HepG2 (cell line): ENCODE data around the gene KLHL7. TPM values are rescaled to one million over a fixed set of nuclear protein-coding genes. Genes with fewer than 3 reads are reported as not detected.
A peak's percentile ranks its signal among the peaks of the same experiment; 100 is the strongest.

Experiments
- CBX2 ChIP-seq, 2 experiments: fragments of 200-600 bp in 1 of 2; sonication (generic); formaldehyde crosslinking in 1 of 2; IDR thresholded peaks; 2 replicates each; pipeline versions ENCODE4 v1.7.0 to v1.8.1; 2018 to 2022; ENCODE audit warnings: low read depth in 2 of 2, low read length in 1 of 2, mild to moderate bottlenecking in 1 of 2, missing genetic modification reagents in 1 of 2
- HMG20A ChIP-seq: IDR thresholded peaks from 2 replicates; pipeline ENCODE4 v1.6.1; 2016; ENCODE audit warnings: borderline replicate concordance
- IKZF1 ChIP-seq: fragments of 450-650 bp; IDR thresholded peaks from 2 replicates; pipeline ENCODE4 v1.7.1; 2016
- KDM1A ChIP-seq: IDR thresholded peaks from 2 replicates; pipeline ENCODE4 v1.6.1; 2016; ENCODE audit warnings: missing compliant biosample characterization
- MED13 ChIP-seq: sonication (generic); formaldehyde crosslinking; IDR thresholded peaks from 2 replicates; pipeline ENCODE4 v1.5.0; 2020; ENCODE audit warnings: missing genetic modification reagents
- NR2F2 ChIP-seq: IDR thresholded peaks from 2 replicates; pipeline ENCODE4 v1.6.1; 2012; ENCODE audit warnings: low read depth, inconsistent platforms, borderline replicate concordance
- REPIN1 ChIP-seq: sonication (generic); formaldehyde crosslinking; IDR thresholded peaks from 2 replicates; pipeline ENCODE4 v1.8.0; 2022; ENCODE audit warnings: missing genetic modification reagents, low read depth, mild to moderate bottlenecking, borderline replicate concordance
- SOX6 ChIP-seq, 2 experiments: fragments of 450-650 bp in 1 of 2; sonication (generic) in 1 of 2; formaldehyde crosslinking in 1 of 2; IDR thresholded peaks; 2 replicates each; pipeline versions ENCODE4 v1.4.0 to v1.6.1; 2017 to 2020; ENCODE audit warnings: antibody characterized with exemption in 1 of 2, mild to moderate bottlenecking in 1 of 2, missing genetic modification reagents in 1 of 2
- TCF12 ChIP-seq, 2 experiments: fragments of 450-650 bp in 1 of 2; sonication (generic) in 1 of 2; formaldehyde crosslinking in 1 of 2; IDR thresholded peaks; 2 replicates each; pipeline versions ENCODE4 v1.6.1 to v1.8.0; 2017 to 2022; ENCODE audit warnings: antibody characterized with exemption in 1 of 2, mild to moderate bottlenecking in 1 of 2, missing genetic modification reagents in 1 of 2, moderate library complexity in 1 of 2
- ZBTB3 ChIP-seq: sonication (generic); formaldehyde crosslinking; IDR thresholded peaks from 2 replicates; pipeline ENCODE4 v1.4.0; 2020; ENCODE audit warnings: low read depth, mild to moderate bottlenecking, moderate library complexity, missing genetic modification reagents, borderline replicate concordance
- ZNF234 ChIP-seq: sonication (generic); formaldehyde crosslinking; conservative IDR thresholded peaks from 2 replicates; pipeline ENCODE4 v1.5.1; 2020; ENCODE audit warnings: mild to moderate bottlenecking, missing genetic modification reagents
- ZNF33A ChIP-seq: sonication (generic); formaldehyde crosslinking; IDR thresholded peaks from 2 replicates; pipeline ENCODE4 v1.5.1; 2020; ENCODE audit warnings: missing genetic modification reagents, mild to moderate bottlenecking, moderate library complexity, borderline replicate concordance
- ZNF572 ChIP-seq: sonication (generic); formaldehyde crosslinking; IDR thresholded peaks from 2 replicates; pipeline ENCODE4 v1.5.1; 2020; ENCODE audit warnings: mild to moderate bottlenecking, missing genetic modification reagents
- ZNF777 ChIP-seq: sonication (generic); formaldehyde crosslinking; IDR thresholded peaks from 2 replicates; pipeline ENCODE4 v1.4.0; 2020; ENCODE audit warnings: missing genetic modification reagents
- ZZZ3 ChIP-seq: sonication (generic); formaldehyde crosslinking; IDR thresholded peaks from 2 replicates; pipeline ENCODE4 v1.4.0; 2020; ENCODE audit warnings: missing genetic modification reagents, mild to moderate bottlenecking, borderline replicate concordance
- polyA plus RNA-seq, 8 experiments: library from polyadenylated mRNA; depleted of rRNA in 3 of 8; stranded (reverse) in 7 of 8; unstranded in 1 of 8; fragments of >200 nt; fragmentation: Illumina TruSeq in 4 of 8; extraction: Trizol in 4 of 8; gene quantifications; 2 replicates each; pipeline versions ENCODE4 v1.2.1 to v1.2.3, GENCODE V29; 2011 to 2016; ENCODE audit warnings: low read depth in 4 of 8, missing spikeins in 1 of 8, mixed read lengths in 1 of 8; ENCODE audit not compliant: insufficient read depth in 1 of 8
- total RNA-seq, 5 experiments: library from RNA; depleted of rRNA; stranded (reverse); fragments of >200 nt; fragmentation: Illumina TruSeq; extraction: Trizol; gene quantifications; 2 replicates each; pipeline ENCODE4 v1.2.3, GENCODE V29; 2016; ENCODE audit warnings: low read depth in 1 of 5
- TF ChIP-seq, protein P1 (sequence below): sonication (generic); formaldehyde crosslinking; IDR thresholded peaks from 2 replicates; pipeline ENCODE4 v1.4.0; 2020; ENCODE audit warnings: missing genetic modification reagents
- TF ChIP-seq, protein P2 (sequence below): sonication (generic); formaldehyde crosslinking; IDR thresholded peaks from 2 replicates; pipeline ENCODE4 v1.9.0; 2022; ENCODE audit warnings: low read depth, missing genetic modification reagents
- TF ChIP-seq, protein P3 (sequence below): sonication (generic); formaldehyde crosslinking; IDR thresholded peaks from 2 replicates; pipeline ENCODE4 v1.9.0; 2021; ENCODE audit warnings: mild to moderate bottlenecking, missing genetic modification reagents

Gene KLHL7
- total and polyA plus RNA-seq, 2 of the 13 experiments (the other 11 are each of a cell fraction or from before 2014, with no cell fraction given): 16.2 to 34.4 TPM

DNA sequence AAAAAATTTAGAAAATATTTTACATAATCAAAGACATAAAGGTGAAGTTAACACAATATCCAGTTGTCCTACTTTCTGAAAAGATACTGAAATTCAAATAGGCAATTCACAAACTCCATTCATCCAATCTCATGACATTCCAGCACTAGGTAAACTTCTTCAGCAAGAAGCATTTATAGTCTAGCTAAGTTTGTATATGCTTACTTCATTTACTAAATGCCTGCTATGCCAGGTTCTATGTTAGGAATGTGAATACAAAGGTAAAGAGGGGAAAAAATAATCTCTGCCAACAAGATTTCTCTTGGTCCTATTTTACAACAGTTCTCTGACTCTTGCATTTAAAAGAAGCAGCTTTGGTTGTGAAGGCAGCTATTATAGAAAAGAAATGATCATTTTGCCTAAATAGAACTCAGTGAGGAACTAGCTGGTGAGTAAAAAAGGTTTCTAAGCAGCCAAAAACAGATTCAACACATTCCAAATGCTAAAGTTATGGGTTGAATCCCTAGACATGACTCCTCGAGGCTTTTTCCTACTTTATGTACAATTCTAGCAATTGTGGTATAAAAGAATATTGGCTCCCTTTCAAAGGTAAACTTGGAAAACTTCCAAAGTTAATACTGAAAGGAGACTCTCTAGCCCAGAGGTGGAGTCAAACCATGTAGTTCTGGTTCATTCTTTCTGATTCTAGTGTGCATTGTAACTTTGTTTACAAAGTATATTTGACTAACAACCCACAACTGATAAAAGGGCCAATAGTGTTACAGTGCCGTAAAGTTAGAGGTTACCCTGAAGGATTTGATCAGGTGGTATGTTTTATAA lies 30.9 kb upstream of the KLHL7 start (continued):
- TF ChIP-seq ZNF572 (no peak), ZNF234 (CRISPR knock-in tag) (no peak), ZZZ3 (CRISPR knock-in tag) (no peak), KDM1A (CRISPR knock-in tag) (no peak), HMG20A (CRISPR knock-in tag) (peak; percentile 63; the same call in 1 of the 2 replicates), IKZF1 (no peak), NR2F2 (peak; percentile 68), MED13 (CRISPR knock-in tag) (no peak), TCF12 (IDR thresholded peaks at IDR 0.05) (no peak), TCF12 (CRISPR knock-in tag; IDR thresholded peaks at IDR 0.05) (no peak), ZNF777 (CRISPR knock-in tag) (no peak), REPIN1 (CRISPR knock-in tag) (no peak), ZBTB3 (CRISPR knock-in tag) (no peak), SOX6 (IDR thresholded peaks at IDR 0.05) (no peak), SOX6 (CRISPR knock-in tag; IDR thresholded peaks at IDR 0.05) (peak; percentile 65; the same call in 1 of the 2 replicates), CBX2 (IDR thresholded peaks at IDR 0.05; ENCODE audit: low read depth, low read length) (no peak), CBX2 (CRISPR knock-in tag; IDR thresholded peaks at IDR 0.05; ENCODE audit: low read depth) (no peak), ZNF33A (CRISPR knock-in tag) (no peak)
- TF ChIP-seq, protein P1, sequence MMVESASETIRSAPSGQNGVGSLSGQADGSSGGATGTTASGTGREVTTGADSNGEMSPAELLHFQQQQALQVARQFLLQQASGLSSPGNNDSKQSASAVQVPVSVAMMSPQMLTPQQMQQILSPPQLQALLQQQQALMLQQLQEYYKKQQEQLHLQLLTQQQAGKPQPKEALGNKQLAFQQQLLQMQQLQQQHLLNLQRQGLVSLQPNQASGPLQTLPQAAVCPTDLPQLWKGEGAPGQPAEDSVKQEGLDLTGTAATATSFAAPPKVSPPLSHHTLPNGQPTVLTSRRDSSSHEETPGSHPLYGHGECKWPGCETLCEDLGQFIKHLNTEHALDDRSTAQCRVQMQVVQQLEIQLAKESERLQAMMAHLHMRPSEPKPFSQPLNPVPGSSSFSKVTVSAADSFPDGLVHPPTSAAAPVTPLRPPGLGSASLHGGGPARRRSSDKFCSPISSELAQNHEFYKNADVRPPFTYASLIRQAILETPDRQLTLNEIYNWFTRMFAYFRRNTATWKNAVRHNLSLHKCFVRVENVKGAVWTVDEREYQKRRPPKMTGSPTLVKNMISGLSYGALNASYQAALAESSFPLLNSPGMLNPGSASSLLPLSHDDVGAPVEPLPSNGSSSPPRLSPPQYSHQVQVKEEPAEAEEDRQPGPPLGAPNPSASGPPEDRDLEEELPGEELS (CRISPR knock-in tag): 0 out of 2 replicates have a peak, but pooled peaks have one; percentile 29
- TF ChIP-seq, protein P2, sequence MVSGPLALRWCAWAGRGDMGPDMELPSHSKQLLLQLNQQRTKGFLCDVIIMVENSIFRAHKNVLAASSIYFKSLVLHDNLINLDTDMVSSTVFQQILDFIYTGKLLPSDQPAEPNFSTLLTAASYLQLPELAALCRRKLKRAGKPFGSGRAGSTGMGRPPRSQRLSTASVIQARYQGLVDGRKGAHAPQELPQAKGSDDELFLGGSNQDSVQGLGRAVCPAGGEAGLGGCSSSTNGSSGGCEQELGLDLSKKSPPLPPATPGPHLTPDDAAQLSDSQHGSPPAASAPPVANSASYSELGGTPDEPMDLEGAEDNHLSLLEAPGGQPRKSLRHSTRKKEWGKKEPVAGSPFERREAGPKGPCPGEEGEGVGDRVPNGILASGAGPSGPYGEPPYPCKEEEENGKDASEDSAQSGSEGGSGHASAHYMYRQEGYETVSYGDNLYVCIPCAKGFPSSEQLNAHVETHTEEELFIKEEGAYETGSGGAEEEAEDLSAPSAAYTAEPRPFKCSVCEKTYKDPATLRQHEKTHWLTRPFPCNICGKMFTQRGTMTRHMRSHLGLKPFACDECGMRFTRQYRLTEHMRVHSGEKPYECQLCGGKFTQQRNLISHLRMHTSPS (CRISPR knock-in tag): no peak
- TF ChIP-seq, protein P3, sequence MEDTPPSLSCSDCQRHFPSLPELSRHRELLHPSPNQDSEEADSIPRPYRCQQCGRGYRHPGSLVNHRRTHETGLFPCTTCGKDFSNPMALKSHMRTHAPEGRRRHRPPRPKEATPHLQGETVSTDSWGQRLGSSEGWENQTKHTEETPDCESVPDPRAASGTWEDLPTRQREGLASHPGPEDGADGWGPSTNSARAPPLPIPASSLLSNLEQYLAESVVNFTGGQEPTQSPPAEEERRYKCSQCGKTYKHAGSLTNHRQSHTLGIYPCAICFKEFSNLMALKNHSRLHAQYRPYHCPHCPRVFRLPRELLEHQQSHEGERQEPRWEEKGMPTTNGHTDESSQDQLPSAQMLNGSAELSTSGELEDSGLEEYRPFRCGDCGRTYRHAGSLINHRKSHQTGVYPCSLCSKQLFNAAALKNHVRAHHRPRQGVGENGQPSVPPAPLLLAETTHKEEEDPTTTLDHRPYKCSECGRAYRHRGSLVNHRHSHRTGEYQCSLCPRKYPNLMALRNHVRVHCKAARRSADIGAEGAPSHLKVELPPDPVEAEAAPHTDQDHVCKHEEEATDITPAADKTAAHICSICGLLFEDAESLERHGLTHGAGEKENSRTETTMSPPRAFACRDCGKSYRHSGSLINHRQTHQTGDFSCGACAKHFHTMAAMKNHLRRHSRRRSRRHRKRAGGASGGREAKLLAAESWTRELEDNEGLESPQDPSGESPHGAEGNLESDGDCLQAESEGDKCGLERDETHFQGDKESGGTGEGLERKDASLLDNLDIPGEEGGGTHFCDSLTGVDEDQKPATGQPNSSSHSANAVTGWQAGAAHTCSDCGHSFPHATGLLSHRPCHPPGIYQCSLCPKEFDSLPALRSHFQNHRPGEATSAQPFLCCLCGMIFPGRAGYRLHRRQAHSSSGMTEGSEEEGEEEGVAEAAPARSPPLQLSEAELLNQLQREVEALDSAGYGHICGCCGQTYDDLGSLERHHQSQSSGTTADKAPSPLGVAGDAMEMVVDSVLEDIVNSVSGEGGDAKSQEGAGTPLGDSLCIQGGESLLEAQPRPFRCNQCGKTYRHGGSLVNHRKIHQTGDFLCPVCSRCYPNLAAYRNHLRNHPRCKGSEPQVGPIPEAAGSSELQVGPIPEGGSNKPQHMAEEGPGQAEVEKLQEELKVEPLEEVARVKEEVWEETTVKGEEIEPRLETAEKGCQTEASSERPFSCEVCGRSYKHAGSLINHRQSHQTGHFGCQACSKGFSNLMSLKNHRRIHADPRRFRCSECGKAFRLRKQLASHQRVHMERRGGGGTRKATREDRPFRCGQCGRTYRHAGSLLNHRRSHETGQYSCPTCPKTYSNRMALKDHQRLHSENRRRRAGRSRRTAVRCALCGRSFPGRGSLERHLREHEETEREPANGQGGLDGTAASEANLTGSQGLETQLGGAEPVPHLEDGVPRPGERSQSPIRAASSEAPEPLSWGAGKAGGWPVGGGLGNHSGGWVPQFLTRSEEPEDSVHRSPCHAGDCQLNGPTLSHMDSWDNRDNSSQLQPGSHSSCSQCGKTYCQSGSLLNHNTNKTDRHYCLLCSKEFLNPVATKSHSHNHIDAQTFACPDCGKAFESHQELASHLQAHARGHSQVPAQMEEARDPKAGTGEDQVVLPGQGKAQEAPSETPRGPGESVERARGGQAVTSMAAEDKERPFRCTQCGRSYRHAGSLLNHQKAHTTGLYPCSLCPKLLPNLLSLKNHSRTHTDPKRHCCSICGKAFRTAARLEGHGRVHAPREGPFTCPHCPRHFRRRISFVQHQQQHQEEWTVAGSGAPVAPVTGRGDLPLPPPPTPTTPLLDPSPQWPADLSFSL (CRISPR knock-in tag): peak; percentile 72; the same call in 1 of the 2 replicates
